Fibroblast of the conjunctiva (primary cell): ENCODE measurements around the gene RSBN1L.
"Not testable (repeated sequence)": the region's sequence is repeated elsewhere in the genome, so short reads cannot be mapped to it uniquely, and the experiment has no call there.

Experiments
- DNase-seq: peaks from one replicate; pipeline ENCODE4 v3.0.0-alpha.2; 2010; ENCODE audit warnings: low read depth

RSBN1L gene

DNA sequence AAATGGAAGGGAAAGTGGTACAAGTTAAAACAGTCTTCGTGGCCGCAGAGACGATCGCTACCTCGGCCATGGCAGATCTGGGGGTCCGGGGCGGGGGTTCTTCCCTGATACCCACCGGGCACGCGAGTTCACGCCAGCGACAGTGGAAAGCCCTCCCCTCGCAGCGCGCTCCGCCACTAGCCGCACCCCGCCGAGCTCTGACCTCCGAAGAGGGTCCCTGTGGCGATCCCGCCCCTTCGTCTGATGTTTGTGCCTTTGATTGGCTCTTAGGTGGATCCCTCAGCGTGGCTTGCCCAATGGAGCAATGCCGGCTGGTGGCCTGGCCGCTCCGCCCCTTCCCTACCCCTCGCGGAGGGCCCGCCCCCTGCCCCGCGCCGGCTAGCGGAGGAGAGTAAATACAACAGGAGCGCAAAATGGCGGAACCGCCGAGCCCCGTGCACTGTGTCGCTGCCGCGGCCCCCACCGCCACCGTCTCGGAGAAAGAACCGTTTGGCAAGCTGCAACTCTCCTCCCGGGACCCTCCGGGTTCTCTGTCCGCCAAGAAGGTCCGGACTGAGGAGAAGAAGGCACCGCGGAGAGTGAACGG is at the start of gene RSBN1L:
Gene RSBN1L, plus strand, starts transcription at position 403 of the 586 bp plus-strand sequence. Its CDS starts 11 bp downstream, at position 414.
- peak; percentile 94 for DNase-seq

DNA sequence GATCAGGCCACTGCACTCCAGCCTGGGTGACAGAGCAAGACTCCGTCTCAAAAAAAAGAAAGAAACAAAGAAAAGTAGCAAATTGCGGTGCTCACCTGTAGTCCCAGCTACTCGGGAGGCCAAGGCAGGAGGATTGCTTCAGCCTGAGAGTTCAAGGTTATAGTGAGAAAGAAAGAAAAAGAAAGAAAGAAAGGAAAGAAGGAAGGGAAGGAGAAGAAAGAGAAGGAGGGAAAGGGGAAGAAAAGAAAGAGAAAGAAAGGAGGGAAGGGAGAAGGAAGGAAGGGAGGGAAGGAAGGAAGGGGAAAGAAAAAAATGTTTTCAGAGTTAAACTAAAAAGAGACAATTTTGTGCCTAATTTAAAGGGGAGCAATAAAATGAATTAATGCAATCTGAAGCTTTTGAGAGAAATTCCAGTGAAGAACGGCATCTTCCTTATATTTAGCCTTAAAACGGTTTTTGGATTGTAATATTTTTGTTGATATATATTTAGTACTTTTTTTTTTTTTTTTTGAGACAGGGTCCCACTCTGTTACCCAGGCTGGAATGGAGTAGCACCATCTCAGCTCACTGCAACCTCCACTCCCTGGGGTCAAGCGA is 47.4 kb upstream of the RSBN1L start:
- DNase-seq = no peak

DNA sequence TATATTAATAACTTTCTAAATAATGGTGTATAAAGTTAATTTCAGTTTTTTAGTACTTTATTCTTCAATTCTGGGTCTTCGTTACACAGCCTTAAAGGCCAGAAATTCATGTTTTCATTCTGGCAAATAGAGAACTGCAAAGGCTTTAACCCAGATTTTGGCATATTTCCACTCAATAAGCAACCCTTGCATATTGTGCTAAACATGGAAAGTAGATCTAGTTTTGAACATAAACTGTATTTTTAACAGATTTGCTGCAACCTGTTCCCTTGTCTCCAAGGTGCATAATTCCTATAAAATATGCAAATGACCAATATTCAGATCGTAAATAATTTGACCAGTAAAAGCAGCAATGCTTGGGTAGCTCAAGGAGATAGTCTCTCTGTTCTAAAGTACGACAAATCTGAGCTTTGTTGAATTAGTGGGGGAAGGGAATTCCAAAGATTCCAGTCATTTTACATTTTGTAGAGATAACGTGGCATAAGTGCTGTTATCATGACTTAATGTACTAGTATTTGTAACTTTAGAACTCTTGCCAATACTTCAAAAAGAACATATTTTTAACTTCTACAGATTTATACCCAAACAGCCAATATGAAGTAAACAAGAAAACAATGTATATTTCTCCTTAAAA is 46.4 kb upstream of the RSBN1L start:
- no peak for DNase-seq

DNA sequence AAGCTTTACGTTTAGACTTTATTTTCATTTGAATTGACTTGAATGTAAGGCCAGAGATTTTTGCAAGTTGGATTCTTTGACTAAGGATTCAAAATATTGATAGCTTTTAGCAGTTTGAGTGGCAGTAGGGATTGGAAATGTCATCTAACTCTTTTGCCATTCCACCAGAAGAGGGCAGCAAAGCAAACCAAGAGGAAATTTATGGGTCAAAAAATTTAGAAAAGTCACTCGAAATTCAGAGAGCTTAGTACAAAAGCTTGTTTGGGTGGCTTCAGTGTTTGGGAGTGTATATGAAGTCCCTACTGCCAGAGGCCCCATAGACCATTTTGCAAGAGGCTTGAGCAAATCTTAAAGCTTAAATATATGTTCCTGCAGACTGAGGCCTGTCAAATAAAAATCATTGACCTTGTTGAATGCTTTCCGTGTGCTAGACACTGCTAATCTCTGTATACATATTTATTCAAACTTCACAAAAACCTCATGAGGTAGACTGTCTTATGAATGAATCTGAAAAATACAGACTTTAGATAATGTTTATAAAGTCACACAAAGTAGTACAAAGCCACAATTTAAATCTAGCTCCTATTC is 44.6 kb upstream of the RSBN1L start:
- DNase-seq = peak; percentile 26

DNA sequence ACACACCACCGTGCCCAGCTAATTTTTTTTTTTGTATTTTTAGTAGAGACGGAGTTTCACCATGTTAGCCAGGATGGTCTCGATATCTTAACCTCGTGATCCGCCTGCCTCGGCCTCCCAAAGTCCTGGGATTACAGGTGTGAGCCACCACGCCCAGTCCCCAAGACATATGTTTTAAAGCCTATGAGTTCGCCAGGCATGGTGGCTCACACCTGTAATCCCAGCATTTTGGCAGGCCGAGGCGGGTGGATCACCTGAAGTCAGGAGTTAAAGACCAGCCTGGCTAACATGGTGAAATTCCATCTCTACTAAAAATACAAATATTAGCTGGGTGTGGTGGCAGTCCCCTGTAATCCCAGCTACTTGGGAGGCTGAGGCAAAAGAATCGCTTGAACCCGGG is 43.4 kb upstream of the RSBN1L start:
- DNase-seq = not testable (repeated sequence)

DNA sequence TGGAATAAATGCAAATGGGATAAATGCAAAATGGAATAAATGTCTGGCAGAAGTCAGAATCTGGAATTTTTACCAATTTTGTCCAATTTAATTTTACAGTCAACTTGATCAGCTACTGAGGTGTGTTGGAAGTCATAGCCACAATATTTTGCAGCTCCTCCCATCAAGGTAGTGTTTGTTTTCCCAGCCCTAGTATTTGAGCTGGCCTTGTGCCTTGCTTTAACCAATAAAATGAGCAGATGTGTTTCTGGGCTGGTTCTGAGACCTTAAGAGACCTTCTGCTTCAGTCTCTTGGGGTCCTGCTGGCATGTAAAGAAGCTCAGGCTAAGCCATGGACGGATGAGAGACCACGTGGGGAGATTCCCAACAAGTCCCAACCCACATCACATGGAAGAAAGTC is 42.7 kb upstream of the RSBN1L start:
- DNase-seq = no peak

DNA sequence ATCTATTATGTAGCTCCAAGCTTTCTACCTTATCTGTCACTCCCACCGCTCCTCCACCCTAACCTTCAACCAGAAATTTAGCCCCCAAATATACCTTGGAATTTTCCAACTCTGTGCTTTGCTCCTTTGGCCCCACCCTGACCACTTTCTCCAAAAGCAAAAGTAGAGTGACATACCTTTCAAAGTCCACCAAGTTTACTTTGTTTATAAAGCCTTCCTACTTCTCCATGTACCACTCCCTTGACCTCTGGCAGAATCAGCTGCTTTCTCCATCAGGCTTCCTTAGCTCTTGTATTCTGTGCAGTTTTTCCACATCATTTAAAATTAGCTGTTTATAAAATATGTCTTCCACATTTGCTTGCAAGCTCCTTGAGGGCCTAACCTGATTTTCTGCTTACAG is 40.9 kb upstream of the RSBN1L start:
- DNase-seq = no peak

DNA sequence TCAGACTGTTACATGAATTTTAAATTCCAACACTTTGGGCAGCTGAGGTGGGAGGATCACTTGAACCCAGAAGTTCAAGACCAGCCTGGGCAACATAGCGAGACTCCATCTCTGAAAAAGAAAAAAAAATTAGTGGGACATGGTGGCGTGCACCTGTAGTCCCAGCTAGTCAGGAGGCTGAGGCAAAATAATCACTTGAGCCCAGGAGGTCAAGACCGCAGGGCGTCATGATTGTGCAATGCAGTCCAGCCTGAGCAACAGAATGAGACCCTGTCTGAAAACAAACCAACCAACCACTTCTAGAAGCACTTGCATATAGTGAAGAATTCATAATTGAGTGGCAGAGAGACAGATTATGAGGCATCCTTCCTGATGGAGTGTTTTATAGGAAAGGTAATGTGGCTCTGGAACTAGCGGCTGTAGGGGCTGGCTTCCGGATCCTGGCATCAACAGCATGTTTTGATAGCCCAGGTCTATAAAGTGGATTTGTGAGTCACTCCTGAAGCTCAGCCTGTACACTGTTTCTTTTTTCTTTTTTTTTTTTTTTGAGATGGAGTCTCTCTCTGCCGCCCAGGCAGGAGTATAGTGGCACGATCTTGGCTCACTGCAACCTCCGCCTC is 40.3 kb upstream of the RSBN1L start:
- DNase-seq = no peak

DNA sequence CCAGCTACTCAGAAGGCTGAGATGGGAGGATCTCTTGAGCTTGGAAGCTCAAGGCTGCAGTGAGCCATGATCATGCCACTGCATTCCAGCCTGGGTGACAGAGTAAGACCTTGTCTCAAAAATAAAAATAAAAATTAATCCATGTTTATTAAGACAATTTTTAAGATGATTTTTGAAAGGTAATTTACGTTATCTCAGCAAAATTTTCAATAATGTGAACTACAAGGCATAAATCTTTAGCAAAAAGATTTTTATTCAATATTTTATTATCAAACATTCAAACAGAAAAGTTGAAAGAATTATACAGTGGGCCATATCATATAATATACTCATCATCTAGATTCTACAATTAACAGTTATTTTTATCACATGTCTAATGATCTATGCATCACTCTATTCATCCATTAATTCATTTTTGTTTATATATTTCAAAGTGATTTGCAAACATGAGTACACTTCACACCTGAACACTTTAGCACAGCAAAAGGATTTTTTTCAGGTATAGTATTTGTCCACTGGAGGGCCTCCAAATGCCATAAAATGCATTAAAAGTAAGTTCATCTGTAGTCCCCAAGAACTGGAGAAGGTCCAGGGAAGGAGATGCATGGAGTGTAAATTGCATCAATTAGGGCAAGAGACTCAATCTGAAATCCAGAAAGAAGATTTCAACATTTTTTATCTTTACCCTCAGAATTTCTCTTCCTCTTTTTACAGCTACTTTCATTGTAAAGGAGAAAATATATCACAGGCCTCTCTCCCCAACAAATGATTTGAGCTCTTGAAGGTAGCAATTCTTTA is 38.6 kb upstream of the RSBN1L start:
- DNase-seq = peak; percentile 39

DNA sequence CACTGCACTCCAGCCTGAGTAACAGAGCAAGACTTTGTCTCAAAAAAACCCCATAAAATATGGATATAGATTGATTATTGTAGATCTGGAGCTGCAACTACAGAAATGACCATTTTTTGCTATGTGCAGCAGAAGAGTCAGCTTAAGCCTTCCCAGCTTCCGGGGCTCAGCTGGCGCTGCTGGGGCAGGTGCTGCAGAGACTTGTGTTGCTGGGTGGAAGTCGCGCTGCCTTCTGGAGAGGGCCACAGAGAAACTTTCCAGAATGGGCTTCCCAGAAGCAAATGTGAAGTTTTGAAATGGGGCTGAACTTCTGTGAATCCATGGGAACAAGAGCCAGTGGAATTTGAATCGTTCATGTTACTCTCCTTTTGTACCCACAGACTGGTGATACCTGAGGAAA is 37.3 kb upstream of the RSBN1L start:
- no peak for DNase-seq

DNA sequence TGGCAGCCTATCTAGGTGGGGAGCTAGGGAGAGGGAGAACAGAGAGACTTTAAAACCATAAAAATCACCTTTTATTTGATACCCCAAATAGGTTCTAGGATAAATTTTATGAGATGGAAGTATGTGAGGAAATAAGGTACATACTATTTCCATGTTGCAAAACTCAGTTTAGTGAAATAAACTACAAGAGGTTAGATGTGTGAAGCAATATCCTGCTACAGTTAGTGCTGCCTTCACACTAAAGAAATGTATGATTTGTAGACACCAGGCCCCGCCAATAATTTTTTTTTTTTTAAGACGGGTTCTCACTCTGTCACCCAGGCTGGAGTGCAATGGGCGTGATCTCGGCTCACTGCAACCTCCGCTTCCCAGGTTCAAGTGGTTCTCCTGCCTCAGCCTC is 34.4 kb upstream of the RSBN1L start:
- no peak for DNase-seq

DNA sequence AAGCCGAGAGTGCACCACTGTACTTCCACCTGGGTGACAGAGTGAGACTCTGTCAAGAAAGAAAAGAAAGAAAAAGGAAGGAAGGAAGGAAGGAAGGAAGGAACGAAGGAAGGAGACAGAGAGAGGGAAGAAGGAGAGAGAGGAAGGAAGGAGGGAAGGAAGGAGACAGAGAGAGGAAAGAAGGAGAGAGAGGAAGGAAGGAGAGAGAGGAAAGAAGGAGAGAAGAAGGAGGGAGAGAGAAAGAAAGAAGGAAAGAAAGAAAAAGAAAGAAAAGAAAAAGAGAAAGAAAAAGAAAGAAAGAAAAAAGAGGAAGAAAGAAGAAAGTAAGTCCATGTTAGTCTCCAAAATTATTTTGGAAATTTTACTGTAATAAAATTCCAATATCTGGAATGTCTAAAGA is 33.4 kb upstream of the RSBN1L start:
- no peak for DNase-seq

DNA sequence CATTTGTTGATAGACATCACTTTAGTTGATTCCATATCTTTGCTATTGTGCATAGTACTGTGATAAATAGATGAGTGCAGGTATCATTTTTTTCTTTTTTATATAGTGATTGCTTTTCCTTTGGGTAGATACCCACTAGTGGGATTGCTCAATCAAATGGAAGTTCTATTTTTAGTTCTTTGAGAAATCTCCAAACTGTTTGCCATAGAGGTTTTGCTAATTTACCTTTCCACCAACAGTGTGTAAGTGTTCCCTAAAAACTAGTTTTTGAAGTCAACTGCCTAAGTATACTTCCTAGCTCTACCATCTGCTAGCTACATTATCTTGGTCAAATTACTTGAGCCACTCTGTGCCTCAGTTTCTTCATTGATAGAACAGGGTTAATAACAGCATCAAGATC is 31.5 kb upstream of the RSBN1L start:
- no peak for DNase-seq

DNA sequence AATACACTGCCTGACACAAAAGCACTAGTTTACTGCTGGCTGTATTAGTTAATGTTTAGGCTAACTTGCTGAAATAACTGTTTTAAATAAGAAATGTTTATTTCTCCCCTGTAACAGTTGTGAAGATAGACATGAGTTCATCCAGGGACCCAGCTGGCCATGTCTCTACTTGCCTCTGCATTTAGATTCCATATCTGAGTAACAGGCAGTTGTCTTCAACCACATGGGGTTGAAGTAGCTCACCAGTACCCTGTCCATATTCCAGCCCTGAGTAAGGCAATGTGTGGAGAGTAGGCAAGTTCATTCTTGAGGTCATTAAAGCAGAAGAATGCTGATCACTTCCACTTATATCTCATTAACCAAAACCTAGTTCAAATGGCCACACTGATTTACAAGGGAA is 31.1 kb upstream of the RSBN1L start:
- no peak for DNase-seq

DNA sequence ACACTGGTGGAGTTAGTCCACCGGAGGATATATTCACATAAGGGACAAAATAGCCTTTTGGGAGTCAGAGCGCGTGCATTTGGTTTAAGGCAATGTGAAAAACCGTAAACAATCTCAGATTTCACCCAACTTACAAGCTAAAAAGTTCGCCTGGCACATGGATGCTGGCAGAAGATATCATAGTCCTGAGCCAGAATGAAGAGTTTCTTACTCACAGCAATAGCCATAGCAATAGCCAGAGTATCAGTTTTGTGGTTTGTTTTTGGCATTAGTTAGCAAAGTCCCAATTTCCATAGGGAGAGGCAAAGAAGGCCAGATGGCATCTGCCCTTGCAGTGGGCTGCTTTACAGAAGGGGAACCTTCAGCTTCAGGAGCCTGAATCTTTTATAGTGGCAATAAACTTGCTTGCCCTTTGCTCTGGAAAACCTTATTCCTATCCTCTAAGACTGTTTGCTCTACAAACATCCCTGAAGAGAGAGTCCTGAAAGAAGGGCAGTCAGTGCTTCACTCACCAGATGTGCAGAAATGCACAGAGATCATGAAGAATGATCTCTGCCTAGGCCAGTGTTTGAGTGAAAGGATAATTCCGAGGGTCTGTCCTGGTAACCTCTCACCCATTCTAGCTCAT is 28.7 kb upstream of the RSBN1L start:
- peak; percentile 50 for DNase-seq

DNA sequence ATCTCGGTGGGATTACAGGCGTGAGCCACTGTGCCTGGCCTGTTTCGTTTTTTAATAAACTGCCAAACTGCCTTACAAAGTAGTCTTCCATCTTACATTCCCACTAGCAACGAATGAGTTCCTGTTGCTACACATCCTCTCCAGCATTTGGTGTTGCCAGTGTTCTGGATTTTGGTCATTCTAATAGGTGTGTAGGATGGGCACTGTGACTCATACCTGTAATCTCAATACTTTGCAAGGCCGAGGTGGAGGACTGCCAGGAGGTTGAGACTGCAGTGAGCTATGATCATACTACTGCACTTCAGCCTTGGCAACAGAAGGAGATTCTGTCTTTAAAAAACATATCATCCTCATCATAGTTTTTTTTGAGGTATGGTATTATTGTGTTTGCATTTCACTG is 21.4 kb upstream of the RSBN1L start:
- no peak for DNase-seq

DNA sequence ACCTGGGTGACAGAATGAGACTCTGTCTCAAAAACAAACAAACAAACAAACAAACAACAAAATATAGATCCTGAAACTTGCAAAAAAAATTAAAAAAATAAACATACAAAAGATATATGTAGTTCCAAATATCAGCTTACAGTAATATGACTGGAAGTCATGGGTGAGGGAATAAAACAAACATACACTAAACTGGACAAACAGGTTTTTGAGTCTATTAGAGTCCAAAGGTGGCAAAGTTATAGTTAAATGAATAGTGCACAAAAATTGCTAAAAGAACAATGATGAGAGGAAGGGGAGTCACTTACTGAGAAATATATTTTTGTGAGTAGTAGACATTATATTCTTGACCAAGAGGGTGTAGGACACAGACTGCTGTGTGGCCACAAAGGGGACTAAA is 16.7 kb upstream of the RSBN1L start:
- no peak for DNase-seq

DNA sequence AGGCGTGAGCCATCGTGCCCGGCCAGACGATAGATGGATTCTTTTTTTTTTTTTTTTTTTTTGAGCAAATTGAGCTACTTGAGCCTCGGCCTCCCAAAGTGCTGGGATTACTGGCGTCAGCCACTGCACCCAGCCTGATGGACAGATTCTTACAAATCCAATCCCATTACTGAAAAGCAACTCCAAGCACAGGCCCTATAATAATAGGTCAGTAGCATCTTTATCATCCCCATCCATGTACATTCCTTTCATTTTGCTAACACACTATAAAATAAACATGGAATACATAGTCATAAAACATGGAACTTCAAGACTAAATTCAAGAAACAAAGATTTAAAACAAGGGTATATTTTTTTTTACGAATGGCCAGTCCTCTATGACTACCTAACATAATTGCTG is 16.0 kb upstream of the RSBN1L start:
- no peak for DNase-seq

DNA sequence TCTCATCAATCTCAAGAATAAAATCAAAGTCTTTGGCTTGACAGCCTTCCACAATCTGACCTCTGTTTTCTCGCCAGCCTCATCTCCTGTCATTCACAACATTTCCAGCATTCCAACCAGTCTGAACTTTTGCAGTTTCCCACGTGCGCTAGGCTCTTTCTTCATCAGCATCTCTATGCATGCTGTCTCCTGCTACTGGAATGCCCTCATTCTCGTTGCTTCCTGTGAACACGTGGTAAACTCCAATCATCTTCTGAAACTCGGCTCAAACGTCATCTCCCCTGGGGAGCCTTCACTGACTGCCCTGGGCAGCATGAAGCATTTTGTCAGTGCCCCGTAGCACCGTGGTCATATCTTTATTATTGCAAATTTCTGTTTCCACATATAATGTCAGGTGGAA is 12.2 kb upstream of the RSBN1L start:
- peak; percentile 60 for DNase-seq

DNA sequence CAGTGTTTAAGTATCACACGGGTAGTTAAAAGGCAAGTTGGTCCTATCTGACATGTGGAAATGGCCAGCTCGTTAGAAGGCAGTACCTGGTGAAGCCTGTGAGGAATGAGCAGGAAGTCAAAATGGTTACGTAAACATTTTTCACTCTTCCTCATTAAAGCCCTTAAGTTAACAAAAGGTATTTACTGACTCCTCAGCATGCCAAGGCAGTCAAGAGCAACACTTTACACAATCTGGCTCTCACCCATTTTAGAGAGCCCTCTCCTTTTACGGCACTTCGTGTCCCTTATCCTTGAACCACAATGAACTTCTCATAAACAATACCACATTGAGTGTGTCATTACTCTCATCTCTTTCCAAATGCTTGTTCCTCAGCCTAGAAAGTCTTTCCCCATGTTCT is 11.0 kb upstream of the RSBN1L start:
- DNase-seq = no peak

DNA sequence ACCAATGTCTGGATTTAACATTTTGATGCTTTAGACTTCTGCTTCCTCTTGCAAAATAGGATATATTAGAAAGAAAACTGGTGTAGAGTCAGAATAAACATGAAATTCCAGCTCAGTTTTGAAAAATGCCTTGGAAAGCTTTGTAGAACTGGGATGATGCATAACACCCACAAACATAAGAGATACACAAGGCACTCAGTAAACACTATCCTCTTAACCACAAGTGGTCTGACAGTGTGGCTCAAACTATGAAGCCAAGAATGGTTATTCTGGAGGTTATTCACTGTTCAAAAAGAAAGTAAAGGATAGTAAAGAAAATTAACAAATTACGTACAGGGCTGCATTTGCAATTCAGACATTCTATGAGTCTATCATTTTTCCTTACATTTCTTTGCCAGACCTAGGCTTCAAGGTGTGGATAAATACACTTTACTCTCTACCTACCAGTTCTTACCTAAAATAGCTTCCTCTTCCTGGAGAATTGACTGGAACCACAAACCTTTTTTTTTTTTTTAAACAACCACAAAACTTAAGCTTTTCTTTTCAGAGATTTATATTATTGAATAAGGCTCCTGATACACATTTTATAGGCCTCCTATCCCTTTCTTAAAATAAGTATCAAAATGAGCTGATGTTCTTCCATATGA is 9.0 kb upstream of the RSBN1L start:
- DNase-seq = no peak
